ENCODE measurements around the gene CCT4. TPM values are rescaled to one million over a fixed set of nuclear protein-coding genes. Genes with fewer than 3 reads are reported as not detected.

CCT4 gene
- total and polyA plus RNA-seq, 2 experiments from 2014 or later, result 333 to 343 TPM

DNA sequence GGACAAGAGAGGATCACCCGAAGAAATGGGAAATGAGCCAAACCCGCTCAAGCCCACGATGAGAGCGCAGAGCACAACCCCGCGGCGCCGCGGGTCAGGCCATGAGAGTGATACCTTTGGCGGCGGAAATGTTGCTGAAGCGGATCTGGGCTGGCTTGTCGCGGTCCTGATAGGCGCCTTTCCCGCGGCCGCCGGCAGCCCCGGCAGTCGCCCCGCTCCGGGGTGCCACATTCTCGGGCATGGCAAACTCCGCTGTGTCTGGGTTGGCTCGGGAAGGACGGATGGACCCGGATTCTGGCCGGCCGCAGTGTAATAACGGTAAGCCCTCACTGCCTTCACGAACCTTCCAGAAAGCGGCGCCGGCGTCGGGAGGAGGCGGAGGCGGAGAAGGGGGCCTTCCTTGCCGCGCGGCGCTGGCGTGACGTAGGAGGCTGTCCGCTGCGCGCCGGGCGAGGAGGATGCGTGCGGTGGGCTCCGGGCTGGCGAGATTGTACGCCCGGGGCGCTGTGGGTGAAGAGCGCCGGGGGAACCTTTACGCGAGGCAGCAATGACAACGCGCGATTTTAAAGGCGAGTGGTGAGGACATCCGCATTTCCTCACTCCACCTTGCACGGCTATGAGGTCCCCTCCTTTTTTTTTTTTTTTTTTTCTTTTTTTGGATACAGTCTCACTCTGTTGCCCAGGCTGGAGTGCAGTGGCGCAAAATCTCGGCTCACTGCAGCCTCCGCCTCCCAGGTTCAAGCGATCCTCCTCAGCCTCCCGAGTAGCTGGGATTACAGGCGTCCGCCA, at the start of gene CCT4 (continued):
- TF ChIP-seq, protein P1, sequence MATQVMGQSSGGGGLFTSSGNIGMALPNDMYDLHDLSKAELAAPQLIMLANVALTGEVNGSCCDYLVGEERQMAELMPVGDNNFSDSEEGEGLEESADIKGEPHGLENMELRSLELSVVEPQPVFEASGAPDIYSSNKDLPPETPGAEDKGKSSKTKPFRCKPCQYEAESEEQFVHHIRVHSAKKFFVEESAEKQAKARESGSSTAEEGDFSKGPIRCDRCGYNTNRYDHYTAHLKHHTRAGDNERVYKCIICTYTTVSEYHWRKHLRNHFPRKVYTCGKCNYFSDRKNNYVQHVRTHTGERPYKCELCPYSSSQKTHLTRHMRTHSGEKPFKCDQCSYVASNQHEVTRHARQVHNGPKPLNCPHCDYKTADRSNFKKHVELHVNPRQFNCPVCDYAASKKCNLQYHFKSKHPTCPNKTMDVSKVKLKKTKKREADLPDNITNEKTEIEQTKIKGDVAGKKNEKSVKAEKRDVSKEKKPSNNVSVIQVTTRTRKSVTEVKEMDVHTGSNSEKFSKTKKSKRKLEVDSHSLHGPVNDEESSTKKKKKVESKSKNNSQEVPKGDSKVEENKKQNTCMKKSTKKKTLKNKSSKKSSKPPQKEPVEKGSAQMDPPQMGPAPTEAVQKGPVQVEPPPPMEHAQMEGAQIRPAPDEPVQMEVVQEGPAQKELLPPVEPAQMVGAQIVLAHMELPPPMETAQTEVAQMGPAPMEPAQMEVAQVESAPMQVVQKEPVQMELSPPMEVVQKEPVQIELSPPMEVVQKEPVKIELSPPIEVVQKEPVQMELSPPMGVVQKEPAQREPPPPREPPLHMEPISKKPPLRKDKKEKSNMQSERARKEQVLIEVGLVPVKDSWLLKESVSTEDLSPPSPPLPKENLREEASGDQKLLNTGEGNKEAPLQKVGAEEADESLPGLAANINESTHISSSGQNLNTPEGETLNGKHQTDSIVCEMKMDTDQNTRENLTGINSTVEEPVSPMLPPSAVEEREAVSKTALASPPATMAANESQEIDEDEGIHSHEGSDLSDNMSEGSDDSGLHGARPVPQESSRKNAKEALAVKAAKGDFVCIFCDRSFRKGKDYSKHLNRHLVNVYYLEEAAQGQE (IDR thresholded peaks at IDR 0.05; ENCODE audit: unreplicated experiment), result peak; percentile 30
- TF ChIP-seq ZNF114 (CRISPR knock-in tag; IDR thresholded peaks at IDR 0.05) (no peak), CREB1 (CRISPR knock-in tag; IDR thresholded peaks at IDR 0.05; ENCODE audit: low read depth) (peak; percentile 100)

DNA sequence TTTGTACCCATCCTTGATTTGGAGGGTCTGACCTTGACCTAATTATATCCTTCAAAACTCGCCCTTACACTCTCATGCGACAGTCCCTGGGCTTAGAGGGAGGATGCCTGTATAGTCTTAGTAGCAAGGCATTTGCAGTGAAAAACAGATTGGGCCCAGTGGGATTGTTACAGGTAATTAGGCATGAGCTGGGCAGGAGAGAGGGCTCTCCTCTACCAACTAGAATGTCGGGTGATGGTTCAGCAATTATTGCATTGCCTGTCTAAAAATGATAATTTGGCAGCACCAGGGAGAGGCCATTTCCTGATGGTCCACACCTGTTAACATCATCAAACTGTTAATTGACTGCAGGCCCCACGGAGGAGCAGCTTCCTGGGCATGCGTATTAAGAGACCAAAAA, 49.4 kb upstream of the CCT4 start:
- Histone ChIP-seq H3K36me3 (ENCODE audit: insufficient read depth) (no peaks in the 10 kb centered on the region), H3K9me2 (ENCODE audit: insufficient read depth) (no peaks in the 10 kb centered on the region), H3K4me1 (ENCODE audit: insufficient read depth) (no peaks in the 10 kb centered on the region; the same call in 1 of the 2 replicates), H3K27ac (ENCODE audit: low read depth) (peak overlapping the region; percentile 41; the same call in 1 of the 2 replicates), H3F3A (replicated peaks; ENCODE audit: low read depth) (no peaks in the 10 kb centered on the region), H3K4me2 (no peak overlapping the region), H3K27me3 (ENCODE audit: insufficient read depth) (no peaks in the 10 kb centered on the region), H3K4me3 (no peak overlapping the region), H3K79me2 (replicated peaks; ENCODE audit: insufficient read depth) (no peaks in the 10 kb centered on the region), H2AFZ (no peak overlapping the region), H4K20me1 (replicated peaks; ENCODE audit: insufficient read depth) (no peaks in the 10 kb centered on the region)
- no peak overlapping the region for H3K4me3 Mint-ChIP-seq
- TF ChIP-seq EZH2 (IDR thresholded peaks at IDR 0.05; ENCODE audit: low read depth, unreplicated experiment) (no peak), ZNF114 (CRISPR knock-in tag; IDR thresholded peaks at IDR 0.05) (no peak), CREB1 (CRISPR knock-in tag; IDR thresholded peaks at IDR 0.05; ENCODE audit: low read depth) (no peak)
- TF ChIP-seq, protein P1 (IDR thresholded peaks at IDR 0.05; ENCODE audit: unreplicated experiment), result no peak
- TF ChIP-seq, protein P2, sequence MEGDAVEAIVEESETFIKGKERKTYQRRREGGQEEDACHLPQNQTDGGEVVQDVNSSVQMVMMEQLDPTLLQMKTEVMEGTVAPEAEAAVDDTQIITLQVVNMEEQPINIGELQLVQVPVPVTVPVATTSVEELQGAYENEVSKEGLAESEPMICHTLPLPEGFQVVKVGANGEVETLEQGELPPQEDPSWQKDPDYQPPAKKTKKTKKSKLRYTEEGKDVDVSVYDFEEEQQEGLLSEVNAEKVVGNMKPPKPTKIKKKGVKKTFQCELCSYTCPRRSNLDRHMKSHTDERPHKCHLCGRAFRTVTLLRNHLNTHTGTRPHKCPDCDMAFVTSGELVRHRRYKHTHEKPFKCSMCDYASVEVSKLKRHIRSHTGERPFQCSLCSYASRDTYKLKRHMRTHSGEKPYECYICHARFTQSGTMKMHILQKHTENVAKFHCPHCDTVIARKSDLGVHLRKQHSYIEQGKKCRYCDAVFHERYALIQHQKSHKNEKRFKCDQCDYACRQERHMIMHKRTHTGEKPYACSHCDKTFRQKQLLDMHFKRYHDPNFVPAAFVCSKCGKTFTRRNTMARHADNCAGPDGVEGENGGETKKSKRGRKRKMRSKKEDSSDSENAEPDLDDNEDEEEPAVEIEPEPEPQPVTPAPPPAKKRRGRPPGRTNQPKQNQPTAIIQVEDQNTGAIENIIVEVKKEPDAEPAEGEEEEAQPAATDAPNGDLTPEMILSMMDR (conservative IDR thresholded peaks at IDR 0.05; ENCODE audit: low read depth in 2 of 2), result no peak
- H3K36me3 Mint-ChIP-seq (ENCODE audit: low read depth), result peaks cover 2% of the 10 kb centered on the region; the same call in 1 of the 3 replicates
- no peaks in the 10 kb centered on the region for H3K9me3 Mint-ChIP-seq
- peaks cover 1% of the 10 kb centered on the region for H3K27me3 Mint-ChIP-seq (ENCODE audit: insufficient read depth, low read depth, poor library complexity)
- ATAC-seq (no peak), DNase-seq (ENCODE audit: low spot score) (no peak)
- H3K27ac Mint-ChIP-seq, result no peak overlapping the region
- H3K4me1 Mint-ChIP-seq, result peaks cover 9% of the 10 kb centered on the region; the same call in 2 of the 3 replicates

All from GM23338 (cell line).